Fibroblast of the aortic adventitia (primary cell): ENCODE results near the gene TSPAN16. TPM values are rescaled to one million over a fixed set of nuclear protein-coding genes. Genes with fewer than 3 reads are reported as not detected.
A peak's percentile ranks its signal among the peaks of the same experiment; 100 is the strongest.

Experiments used
- DNase-seq: peaks from one replicate; pipeline ENCODE4 v3.0.0-alpha.2; 2010; ENCODE audit warnings: low read depth
- H3K4me3 ChIP-seq: 2 replicates; pipeline ENCODE4 v1.5.1; 2011; ENCODE audit warnings: low read depth, mild to moderate bottlenecking, control low read depth, low read length, moderate library complexity
- total RNA-seq: library from RNA; depleted of rRNA; stranded (reverse); fragments of >200 nt; gene quantifications from 2 replicates; pipeline ENCODE4 v1.2.3, GENCODE V29; 2012; ENCODE audit warnings: low replicate concordance
- TF ChIP-seq, protein P1 (sequence below): IDR thresholded peaks from 2 replicates; pipeline ENCODE4 v1.5.1; 2011; ENCODE audit warnings: mild to moderate bottlenecking, low read length, control low read depth, inconsistent platforms; ENCODE audit not compliant: insufficient read depth

TSPAN16 gene
- total RNA-seq, 1 donor: not detected

GRCh38 chr19:11267316-11268085 lies 28.5 kb upstream of the TSPAN16 start:
- no peak for DNase-seq
- TF ChIP-seq, protein P1, sequence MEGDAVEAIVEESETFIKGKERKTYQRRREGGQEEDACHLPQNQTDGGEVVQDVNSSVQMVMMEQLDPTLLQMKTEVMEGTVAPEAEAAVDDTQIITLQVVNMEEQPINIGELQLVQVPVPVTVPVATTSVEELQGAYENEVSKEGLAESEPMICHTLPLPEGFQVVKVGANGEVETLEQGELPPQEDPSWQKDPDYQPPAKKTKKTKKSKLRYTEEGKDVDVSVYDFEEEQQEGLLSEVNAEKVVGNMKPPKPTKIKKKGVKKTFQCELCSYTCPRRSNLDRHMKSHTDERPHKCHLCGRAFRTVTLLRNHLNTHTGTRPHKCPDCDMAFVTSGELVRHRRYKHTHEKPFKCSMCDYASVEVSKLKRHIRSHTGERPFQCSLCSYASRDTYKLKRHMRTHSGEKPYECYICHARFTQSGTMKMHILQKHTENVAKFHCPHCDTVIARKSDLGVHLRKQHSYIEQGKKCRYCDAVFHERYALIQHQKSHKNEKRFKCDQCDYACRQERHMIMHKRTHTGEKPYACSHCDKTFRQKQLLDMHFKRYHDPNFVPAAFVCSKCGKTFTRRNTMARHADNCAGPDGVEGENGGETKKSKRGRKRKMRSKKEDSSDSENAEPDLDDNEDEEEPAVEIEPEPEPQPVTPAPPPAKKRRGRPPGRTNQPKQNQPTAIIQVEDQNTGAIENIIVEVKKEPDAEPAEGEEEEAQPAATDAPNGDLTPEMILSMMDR: no peak
- H3K4me3 ChIP-seq: no peak overlapping the region

DNA sequence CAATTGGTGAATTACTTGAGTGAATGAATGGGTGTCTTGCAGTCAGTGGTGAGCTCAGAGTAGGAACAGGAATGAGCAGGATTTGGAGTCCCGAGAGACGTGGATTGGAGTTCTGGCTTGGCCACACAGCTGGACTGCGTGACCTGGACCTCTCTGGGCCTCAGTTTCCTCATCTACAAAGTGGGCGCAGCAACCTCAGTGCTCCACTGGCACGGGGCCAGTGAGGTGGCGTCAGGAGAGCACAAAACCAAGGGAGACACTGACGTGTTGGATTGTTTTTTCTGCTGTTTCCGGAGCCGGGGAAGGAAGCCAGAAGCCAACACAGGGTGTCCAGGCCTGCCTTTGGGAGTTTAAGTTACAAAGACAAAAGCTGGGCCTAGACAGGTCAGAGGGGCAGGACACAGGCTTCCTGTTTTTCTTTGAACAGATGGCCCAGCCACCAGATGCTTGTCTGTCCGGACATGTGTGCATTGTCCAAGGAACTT lies 27.1 kb upstream of the TSPAN16 start:
- no peak overlapping the region for H3K4me3 ChIP-seq
- peak; percentile 84 for DNase-seq
- TF ChIP-seq, protein P1: no peak

DNA sequence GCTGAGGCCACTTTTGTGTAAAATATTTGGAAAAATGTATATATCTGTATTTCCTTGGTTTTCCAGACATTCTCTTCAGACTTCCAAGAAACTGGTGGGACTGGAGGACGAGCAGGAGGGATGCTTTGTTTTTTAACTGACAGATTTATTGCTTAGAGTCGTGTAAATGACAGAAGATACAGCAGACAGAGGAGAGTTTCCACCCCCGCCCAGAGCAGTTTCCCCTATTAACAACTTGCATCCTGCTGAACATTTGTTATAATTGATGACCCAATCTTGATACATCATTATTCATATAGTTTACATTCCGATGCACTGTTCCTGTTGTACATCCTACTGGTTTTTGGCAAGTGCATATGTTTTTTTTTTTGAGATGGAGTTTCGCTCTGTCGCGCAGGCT lies 26.6 kb upstream of the TSPAN16 start:
- TF ChIP-seq, protein P1: no peak
- peak; percentile 41 for DNase-seq
- no peak overlapping the region for H3K4me3 ChIP-seq

DNA sequence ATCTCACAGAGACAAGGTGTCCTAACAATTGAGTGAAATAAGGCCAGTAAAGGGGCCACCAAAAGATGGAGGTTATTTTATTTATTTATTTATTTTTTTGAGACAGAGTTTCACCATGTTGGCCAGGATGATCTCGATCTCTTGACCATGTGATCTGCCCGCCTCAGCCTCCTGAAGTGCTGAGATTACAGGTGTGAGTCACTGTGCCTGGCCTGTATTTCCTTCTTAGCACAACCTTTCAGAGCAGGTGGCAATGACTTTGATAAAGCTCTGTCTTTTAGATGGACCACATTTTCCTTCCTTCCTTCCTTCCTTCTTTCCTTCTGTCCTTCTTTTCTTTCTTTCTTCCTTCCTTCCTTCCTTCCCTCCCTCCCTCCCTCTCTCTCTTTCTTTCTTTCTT lies 22.7 kb upstream of the TSPAN16 start:
- no peak for DNase-seq
- TF ChIP-seq, protein P1: no peak
- no peak overlapping the region for H3K4me3 ChIP-seq

DNA sequence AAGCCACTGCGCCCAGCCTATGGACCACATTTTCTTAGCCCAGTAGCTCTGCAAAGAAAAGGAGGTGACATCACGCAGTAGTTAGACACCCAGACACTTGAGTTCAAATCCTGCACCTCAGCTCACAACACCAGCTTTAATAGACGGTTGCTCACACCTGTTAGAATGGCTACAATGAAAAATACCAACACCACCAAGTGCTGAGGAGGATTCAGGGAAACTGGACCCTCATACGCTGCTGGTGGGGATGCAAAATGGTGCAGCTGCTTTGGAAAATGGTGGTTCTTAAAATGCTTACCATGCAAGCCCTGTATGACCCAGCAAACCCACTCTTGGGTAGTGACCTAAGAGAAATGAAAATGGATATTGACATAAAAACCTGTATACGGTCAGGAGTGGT lies 22.0 kb upstream of the TSPAN16 start:
- TF ChIP-seq, protein P1: no peak
- no peak overlapping the region for H3K4me3 ChIP-seq
- no peak for DNase-seq

DNA sequence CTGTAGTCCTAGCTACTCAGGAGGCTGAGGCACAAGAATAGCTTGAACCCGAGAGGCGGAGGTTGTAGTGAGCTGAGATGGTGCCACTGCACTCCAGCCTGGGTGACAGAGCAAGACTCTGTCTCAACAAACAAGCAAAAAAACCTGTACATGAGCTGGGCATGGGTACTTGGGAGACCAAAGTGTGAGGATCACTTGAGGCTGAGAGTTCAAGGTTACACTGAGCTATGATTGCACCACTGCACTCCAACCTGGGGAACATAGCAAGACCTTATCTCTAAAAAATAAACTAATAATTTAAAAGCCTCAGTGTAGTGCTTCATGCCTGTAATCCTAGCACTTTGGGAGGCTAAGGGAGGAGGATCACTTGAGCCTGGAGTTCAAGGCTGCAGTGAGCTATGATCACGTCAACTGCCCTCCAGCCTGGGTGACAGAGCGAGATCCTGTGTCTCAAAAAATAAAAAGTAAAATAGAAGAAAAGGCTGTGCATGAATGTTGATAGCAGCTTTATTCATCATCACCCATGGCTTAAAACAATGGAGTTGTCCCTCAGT lies 21.4 kb upstream of the TSPAN16 start:
- TF ChIP-seq, protein P1: no peak
- no peak overlapping the region for H3K4me3 ChIP-seq

GRCh38 chr19:11278670-11279069 lies 17.3 kb upstream of the TSPAN16 start:
- peak; percentile 47 for DNase-seq
- TF ChIP-seq, protein P1: no peak
- H3K4me3 ChIP-seq: no peak overlapping the region

More for the DNA sequence above, 21.4 kb upstream of the TSPAN16 start:
- DNase-seq: no peak
